HG03025 (cell line): ENCODE results near the gene DRAM2.
"Not testable (repeated sequence)": the region's sequence is repeated elsewhere in the genome, so short reads cannot be mapped to it uniquely, and the experiment has no call there.

ENCODE experiments used
- ATAC-seq: cut with Tn5 transposase; IDR thresholded peaks from one replicate; pipeline ENCODE4 v1.9.1; 2021; ENCODE audit warnings: mild to moderate bottlenecking, moderate library complexity; ENCODE audit not compliant: unreplicated experiment, low FRiP score

The DRAM2 gene

GRCh38 chr1:111145542-111145941 lies 5.6 kb upstream of the DRAM2 start:
- no peak for ATAC-seq

- no peak for ATAC-seq
These were observed 2.6 kb upstream of the DRAM2 start for GRCh38 chr1:111142356-111142975.

- ATAC-seq: no peak
These were observed 1.6 kb upstream of the DRAM2 start for GRCh38 chr1:111141245-111142220.

GRCh38 chr1:111140680-111140967 lies 731 bp upstream of the DRAM2 start:
- no peak for ATAC-seq

GRCh38 chr1:111139324-111139955 lies 453 bp downstream of the DRAM2 start:
- ATAC-seq: peak; percentile 10

- ATAC-seq: no peak
These were observed 6.0 kb downstream of the DRAM2 start for GRCh38 chr1:111133866-111134265.

GRCh38 chr1:111131693-111132092 lies 8.2 kb downstream of the DRAM2 start:
- ATAC-seq: no peak

- no peak for ATAC-seq
These were observed 10.5 kb downstream of the DRAM2 start for GRCh38 chr1:111129376-111129775.

GRCh38 chr1:111127923-111128643 lies 11.8 kb downstream of the DRAM2 start:
- peak; percentile 67 for ATAC-seq

- ATAC-seq: no peak
These were observed 13.5 kb downstream of the DRAM2 start for GRCh38 chr1:111126354-111126753.

GRCh38 chr1:111116496-111116895 lies 23.4 kb downstream of the DRAM2 start:
- ATAC-seq: no peak

GRCh38 chr1:111110197-111110899 lies 29.5 kb downstream of the DRAM2 start:
- ATAC-seq: no peak

- ATAC-seq: no peak
These were observed 34.9 kb downstream of the DRAM2 start for GRCh38 chr1:111104981-111105380.

- ATAC-seq: no peak
These were observed 37.8 kb downstream of the DRAM2 start for GRCh38 chr1:111101854-111102642.

- ATAC-seq: no peak
These were observed 40.6 kb downstream of the DRAM2 start for GRCh38 chr1:111099289-111099688.

GRCh38 chr1:111097356-111098099 lies 42.4 kb downstream of the DRAM2 start:
- no peak for ATAC-seq

- not testable (repeated sequence) for ATAC-seq
These were observed 44.5 kb downstream of the DRAM2 start for GRCh38 chr1:111095421-111095820.

GRCh38 chr1:111089638-111090037 lies 50.3 kb downstream of the DRAM2 start:
- no peak for ATAC-seq

GRCh38 chr1:111085676-111086075 lies 54.2 kb downstream of the DRAM2 start:
- no peak for ATAC-seq
